SK-N-SH treated with all-trans-retinoic acid at 6 μM for 48 hours (cell line): ENCODE measurements around the gene FBXL14.

Experiments
- CSDC2 ChIP-seq: fragments of 250-450 bp; sonication (Bioruptor Pico); IDR thresholded peaks from 2 replicates; pipeline ENCODE4 v1.5.0; 2020; ENCODE audit warnings: mild to moderate bottlenecking, moderate library complexity
- GLIS3 ChIP-seq: fragments of 250-450 bp; sonication (Bioruptor Pico); IDR thresholded peaks from 2 replicates; pipeline ENCODE4 v1.5.0; 2020; ENCODE audit warnings: mild to moderate bottlenecking, moderate library complexity
- OSR1 ChIP-seq: fragments of 250-450 bp; sonication (Bioruptor Pico); IDR thresholded peaks from 2 replicates; pipeline ENCODE4 v1.8.0; 2022; ENCODE audit warnings: moderate library complexity, mild to moderate bottlenecking, inconsistent platforms
- TCF4 ChIP-seq: fragments of 250-450 bp; sonication (Bioruptor Pico); IDR thresholded peaks from 2 replicates; pipeline ENCODE4 v1.8.0; 2021; ENCODE audit warnings: mild to moderate bottlenecking, moderate library complexity, borderline replicate concordance
- ZC3H10 ChIP-seq: fragments of 250-450 bp; sonication (Bioruptor Pico); IDR thresholded peaks from 2 replicates; pipeline ENCODE4 v1.5.1; 2021; ENCODE audit warnings: mild to moderate bottlenecking, moderate library complexity
- ZFP3 ChIP-seq: fragments of 250-450 bp; sonication (Bioruptor Pico); IDR thresholded peaks from 2 replicates; pipeline ENCODE4 v1.5.0; 2020; ENCODE audit warnings: mild to moderate bottlenecking, moderate library complexity
- ZFP30 ChIP-seq: fragments of 450-650 bp; formaldehyde crosslinking; IDR thresholded peaks from 2 replicates; pipeline ENCODE4 v1.5.0; 2022; ENCODE audit warnings: mild to moderate bottlenecking, moderate library complexity
- TF ChIP-seq, protein P1 (sequence below): fragments of 250-450 bp; sonication (Bioruptor Pico); IDR thresholded peaks from 2 replicates; pipeline ENCODE4 v1.8.0; 2020; ENCODE audit warnings: mild to moderate bottlenecking, moderate library complexity, borderline replicate concordance
- TF ChIP-seq, protein P2 (sequence below): fragments of 250-450 bp; sonication (Bioruptor Pico); IDR thresholded peaks from 2 replicates; pipeline ENCODE4 v1.5.0; 2020; ENCODE audit warnings: mild to moderate bottlenecking, moderate library complexity

- TF ChIP-seq, protein P1, sequence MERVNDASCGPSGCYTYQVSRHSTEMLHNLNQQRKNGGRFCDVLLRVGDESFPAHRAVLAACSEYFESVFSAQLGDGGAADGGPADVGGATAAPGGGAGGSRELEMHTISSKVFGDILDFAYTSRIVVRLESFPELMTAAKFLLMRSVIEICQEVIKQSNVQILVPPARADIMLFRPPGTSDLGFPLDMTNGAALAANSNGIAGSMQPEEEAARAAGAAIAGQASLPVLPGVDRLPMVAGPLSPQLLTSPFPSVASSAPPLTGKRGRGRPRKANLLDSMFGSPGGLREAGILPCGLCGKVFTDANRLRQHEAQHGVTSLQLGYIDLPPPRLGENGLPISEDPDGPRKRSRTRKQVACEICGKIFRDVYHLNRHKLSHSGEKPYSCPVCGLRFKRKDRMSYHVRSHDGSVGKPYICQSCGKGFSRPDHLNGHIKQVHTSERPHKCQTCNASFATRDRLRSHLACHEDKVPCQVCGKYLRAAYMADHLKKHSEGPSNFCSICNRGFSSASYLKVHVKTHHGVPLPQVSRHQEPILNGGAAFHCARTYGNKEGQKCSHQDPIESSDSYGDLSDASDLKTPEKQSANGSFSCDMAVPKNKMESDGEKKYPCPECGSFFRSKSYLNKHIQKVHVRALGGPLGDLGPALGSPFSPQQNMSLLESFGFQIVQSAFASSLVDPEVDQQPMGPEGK, result no peak
- TF ChIP-seq ZC3H10 (CRISPR knock-in tag), result no peak
- no peak for TF ChIP-seq OSR1 (CRISPR knock-in tag)
- TF ChIP-seq, protein P2, sequence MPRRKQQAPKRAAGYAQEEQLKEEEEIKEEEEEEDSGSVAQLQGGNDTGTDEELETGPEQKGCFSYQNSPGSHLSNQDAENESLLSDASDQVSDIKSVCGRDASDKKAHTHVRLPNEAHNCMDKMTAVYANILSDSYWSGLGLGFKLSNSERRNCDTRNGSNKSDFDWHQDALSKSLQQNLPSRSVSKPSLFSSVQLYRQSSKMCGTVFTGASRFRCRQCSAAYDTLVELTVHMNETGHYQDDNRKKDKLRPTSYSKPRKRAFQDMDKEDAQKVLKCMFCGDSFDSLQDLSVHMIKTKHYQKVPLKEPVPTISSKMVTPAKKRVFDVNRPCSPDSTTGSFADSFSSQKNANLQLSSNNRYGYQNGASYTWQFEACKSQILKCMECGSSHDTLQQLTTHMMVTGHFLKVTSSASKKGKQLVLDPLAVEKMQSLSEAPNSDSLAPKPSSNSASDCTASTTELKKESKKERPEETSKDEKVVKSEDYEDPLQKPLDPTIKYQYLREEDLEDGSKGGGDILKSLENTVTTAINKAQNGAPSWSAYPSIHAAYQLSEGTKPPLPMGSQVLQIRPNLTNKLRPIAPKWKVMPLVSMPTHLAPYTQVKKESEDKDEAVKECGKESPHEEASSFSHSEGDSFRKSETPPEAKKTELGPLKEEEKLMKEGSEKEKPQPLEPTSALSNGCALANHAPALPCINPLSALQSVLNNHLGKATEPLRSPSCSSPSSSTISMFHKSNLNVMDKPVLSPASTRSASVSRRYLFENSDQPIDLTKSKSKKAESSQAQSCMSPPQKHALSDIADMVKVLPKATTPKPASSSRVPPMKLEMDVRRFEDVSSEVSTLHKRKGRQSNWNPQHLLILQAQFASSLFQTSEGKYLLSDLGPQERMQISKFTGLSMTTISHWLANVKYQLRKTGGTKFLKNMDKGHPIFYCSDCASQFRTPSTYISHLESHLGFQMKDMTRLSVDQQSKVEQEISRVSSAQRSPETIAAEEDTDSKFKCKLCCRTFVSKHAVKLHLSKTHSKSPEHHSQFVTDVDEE (CRISPR knock-in tag), result no peak
- TF ChIP-seq TCF4, result no peak
- TF ChIP-seq GLIS3, result no peak
- no peak for TF ChIP-seq ZFP30
- TF ChIP-seq ZFP3, result no peak
- TF ChIP-seq CSDC2 (CRISPR knock-in tag), result no peak
Measured at GRCh38 chr12:1592444-1593173, 1.8 kb downstream of the FBXL14 start.
